RPMI8226 (cell line): ENCODE measurements around the gene PKP1.

ENCODE experiments used
- DNase-seq: peaks from one replicate; pipeline ENCODE4 v3.0.0-alpha.2; 2015

Gene PKP1

GRCh38 chr1:201261771-201262547, 21.3 kb upstream of the PKP1 start:
- no peak for DNase-seq

GRCh38 chr1:201262963-201263608, 20.2 kb upstream of the PKP1 start:
- DNase-seq: no peak

GRCh38 chr1:201264072-201264471, 19.2 kb upstream of the PKP1 start:
- DNase-seq: no peak

GRCh38 chr1:201264554-201264953, 18.8 kb upstream of the PKP1 start:
- no peak for DNase-seq

GRCh38 chr1:201265756-201266155, 17.6 kb upstream of the PKP1 start:
- no peak for DNase-seq

GRCh38 chr1:201266276-201266675, 17.0 kb upstream of the PKP1 start:
- DNase-seq: no peak

- DNase-seq: no peak
Measured at GRCh38 chr1:201266774-201267173, 16.5 kb upstream of the PKP1 start.

- no peak for DNase-seq
Measured at GRCh38 chr1:201267481-201268229, 15.7 kb upstream of the PKP1 start.

- DNase-seq: no peak
Measured at GRCh38 chr1:201268604-201269151, 14.6 kb upstream of the PKP1 start.

GRCh38 chr1:201269281-201269680, 14.0 kb upstream of the PKP1 start:
- no peak for DNase-seq

GRCh38 chr1:201269900-201270410, 13.4 kb upstream of the PKP1 start:
- no peak for DNase-seq

- no peak for DNase-seq
Measured at GRCh38 chr1:201270616-201271390, 12.5 kb upstream of the PKP1 start.

GRCh38 chr1:201272799-201273198, 10.5 kb upstream of the PKP1 start:
- no peak for DNase-seq

GRCh38 chr1:201274616-201275252, 8.6 kb upstream of the PKP1 start:
- no peak for DNase-seq

- peak; percentile 76 for DNase-seq
Measured at GRCh38 chr1:201275253-201275666, 8.0 kb upstream of the PKP1 start.

- no peak for DNase-seq
Measured at GRCh38 chr1:201276891-201277290, 6.4 kb upstream of the PKP1 start.

GRCh38 chr1:201277441-201277840, 5.9 kb upstream of the PKP1 start:
- no peak for DNase-seq

GRCh38 chr1:201279313-201279712, 4.0 kb upstream of the PKP1 start:
- no peak for DNase-seq

- DNase-seq: no peak
Measured at GRCh38 chr1:201280884-201281283, 2.4 kb upstream of the PKP1 start.

- DNase-seq: no peak
Measured at GRCh38 chr1:201281573-201281972, 1.7 kb upstream of the PKP1 start.

- no peak for DNase-seq
Measured at GRCh38 chr1:201282216-201282615, 1.1 kb upstream of the PKP1 start.
